Activated CD8-positive, alpha-beta T cell treated with anti-CD3 and anti-CD28 coated beads for 36 hours (primary cell): Measurements from ENCODE around the gene PPT2. TPM values are rescaled to one million over a fixed set of nuclear protein-coding genes. Genes with fewer than 3 reads are reported as not detected.

Experiments used
- ATAC-seq: fragments of 200-7000 bp; cut with Tn5 transposase; one replicate; pipeline ENCODE4 v1.10.0; 2021; ENCODE audit warnings: mild to moderate bottlenecking, moderate library complexity
- CTCF ChIA-PET: fragments of 350-600 bp; sonication (Branson Sonifier 250); formaldehyde crosslinking; loops from one replicate; lab custom pipeline; 2021; ENCODE audit warnings: antibody characterized with exemption; lab: Charles Lee
- POLR2A ChIA-PET: fragments of 350-600 bp; sonication (Branson Sonifier 250); formaldehyde crosslinking; loops from one replicate; lab custom pipeline; 2021; ENCODE audit warnings: antibody characterized with exemption; lab: Charles Lee
- DNase-seq: peaks from one replicate; pipeline ENCODE4 v3.0.0-alpha.2; 2020
- H3K27ac Mint-ChIP-seq: one replicate; pipeline ENCODE4 v1.8.0; 2021; ENCODE audit warnings: mild to moderate bottlenecking, mixed read lengths
- H3K27me3 Mint-ChIP-seq: one replicate; pipeline ENCODE4 v1.8.0; 2021; ENCODE audit warnings: mixed read lengths
- H3K36me3 Mint-ChIP-seq: one replicate; pipeline ENCODE4 v1.8.0; 2021; ENCODE audit warnings: low read depth, mixed read lengths
- H3K4me1 Mint-ChIP-seq: one replicate; pipeline ENCODE4 v1.8.0; 2021; ENCODE audit warnings: low read depth, mixed read lengths
- H3K4me3 Mint-ChIP-seq: one replicate; pipeline ENCODE4 v1.8.0; 2021; ENCODE audit warnings: mild to moderate bottlenecking, moderate library complexity, mixed read lengths
- H3K9me3 Mint-ChIP-seq: one replicate; pipeline ENCODE4 v1.8.0; 2021; ENCODE audit warnings: mixed read lengths
- intact Hi-C: fragments of 100-400 bp; cut with micrococcal nuclease; formaldehyde crosslinking; loops from one replicate; pipeline ENCODE4 v1.10.0; 2022
- total RNA-seq, 2 experiments: library from RNA; stranded (reverse); gene quantifications; one replicate each; pipeline ENCODE4 v1.2.3, GENCODE V29; 2021
- TF ChIP-seq, protein P1 (sequence below): fragments of 200-600 bp; IDR thresholded peaks from one replicate; pipeline ENCODE4 v1.8.0; 2022; ENCODE audit warnings: antibody characterized with exemption, mild to moderate bottlenecking

Gene PPT2
- total RNA-seq, 2 experiments from 2014 or later = 14.4 to 21.7 TPM

DNA sequence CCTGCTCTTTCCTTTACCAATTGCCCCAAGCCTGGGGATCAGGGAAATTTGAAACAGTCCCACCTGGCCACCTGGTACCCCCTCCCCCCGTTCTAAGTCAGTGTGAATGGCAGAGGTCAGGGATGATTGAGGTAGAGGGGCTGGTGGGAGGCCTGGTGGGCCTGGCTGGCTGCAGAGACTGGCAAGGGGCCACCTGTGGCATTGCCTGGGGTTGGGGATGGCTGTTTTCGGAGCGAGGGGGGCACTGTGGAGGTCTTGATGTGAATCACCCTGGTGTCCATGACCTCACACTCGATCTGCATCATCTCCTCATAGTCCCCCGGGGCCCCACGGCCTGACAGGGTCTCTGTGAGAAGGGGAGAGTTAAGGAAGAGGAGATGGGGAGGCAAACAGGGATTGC lies 38.3 kb upstream of the PPT2 start:
- no peak overlapping the region for H3K4me3 Mint-ChIP-seq
- POLR2A ChIA-PET = interaction anchor here (1.4 to 3.7 kb wide), 2 partner anchors 13 kb away, joined by 4 to 23 read pairs; partner anchors contain the start of genes ATF6B and FKBPL
- peaks cover 4% of the 10 kb centered on the region for H3K4me1 Mint-ChIP-seq
- no peak overlapping the region for H3K27ac Mint-ChIP-seq
- H3K9me3 Mint-ChIP-seq = no peaks in the 10 kb centered on the region
- intact Hi-C loops = loop anchor here (5.0 kb wide), 1 partner anchor 42 kb away; no protein-coding TSS in a partner anchor
- peaks cover 12% of the 10 kb centered on the region for H3K36me3 Mint-ChIP-seq
- TF ChIP-seq, protein P1, sequence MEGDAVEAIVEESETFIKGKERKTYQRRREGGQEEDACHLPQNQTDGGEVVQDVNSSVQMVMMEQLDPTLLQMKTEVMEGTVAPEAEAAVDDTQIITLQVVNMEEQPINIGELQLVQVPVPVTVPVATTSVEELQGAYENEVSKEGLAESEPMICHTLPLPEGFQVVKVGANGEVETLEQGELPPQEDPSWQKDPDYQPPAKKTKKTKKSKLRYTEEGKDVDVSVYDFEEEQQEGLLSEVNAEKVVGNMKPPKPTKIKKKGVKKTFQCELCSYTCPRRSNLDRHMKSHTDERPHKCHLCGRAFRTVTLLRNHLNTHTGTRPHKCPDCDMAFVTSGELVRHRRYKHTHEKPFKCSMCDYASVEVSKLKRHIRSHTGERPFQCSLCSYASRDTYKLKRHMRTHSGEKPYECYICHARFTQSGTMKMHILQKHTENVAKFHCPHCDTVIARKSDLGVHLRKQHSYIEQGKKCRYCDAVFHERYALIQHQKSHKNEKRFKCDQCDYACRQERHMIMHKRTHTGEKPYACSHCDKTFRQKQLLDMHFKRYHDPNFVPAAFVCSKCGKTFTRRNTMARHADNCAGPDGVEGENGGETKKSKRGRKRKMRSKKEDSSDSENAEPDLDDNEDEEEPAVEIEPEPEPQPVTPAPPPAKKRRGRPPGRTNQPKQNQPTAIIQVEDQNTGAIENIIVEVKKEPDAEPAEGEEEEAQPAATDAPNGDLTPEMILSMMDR = no peak
- ATAC-seq (no peak), DNase-seq (no peak)
- H3K27me3 Mint-ChIP-seq = no peaks in the 10 kb centered on the region
- CTCF ChIA-PET = interaction anchor here (1.6 to 4.7 kb wide), 3 partner anchors 11 to 13 kb away, joined by 4 to 41 read pairs (median 5); partner anchors contain the start of genes ATF6B and FKBPL

DNA sequence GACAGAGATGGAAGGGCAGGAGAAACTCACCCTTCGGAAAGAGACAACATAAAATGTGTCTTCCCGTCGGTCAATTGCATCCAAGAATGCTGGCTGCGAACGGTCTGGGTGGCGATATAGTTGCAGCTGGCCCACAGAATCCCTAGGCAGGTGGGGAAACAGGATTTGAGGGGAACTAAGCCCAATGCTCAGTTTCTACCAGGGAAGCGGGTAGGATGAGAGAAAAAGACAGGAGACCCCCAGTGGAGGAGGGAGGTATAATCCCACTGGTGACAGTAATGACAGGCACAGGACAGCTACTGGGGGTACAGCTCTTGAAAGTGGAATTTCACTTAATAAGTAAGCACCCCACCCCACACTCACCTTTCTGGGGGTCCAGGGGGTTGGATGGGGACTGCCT lies 37.3 kb upstream of the PPT2 start:
- CTCF ChIA-PET = interaction anchor here (1.0 to 4.7 kb wide), 10 partner anchors 8 to 77 kb away, joined by 3 to 41 read pairs (median 12); partner anchors contain the start of genes ATF6B, EGFL8, FKBPL and GPSM3
- intact Hi-C loops = loop anchor here (5.0 kb wide), 1 partner anchor 41 kb away; no protein-coding TSS in a partner anchor
- no peak overlapping the region for H3K27ac Mint-ChIP-seq
- peaks cover 20% of the 10 kb centered on the region for H3K36me3 Mint-ChIP-seq
- TF ChIP-seq, protein P1 = peak; percentile 37
- no peak for ATAC-seq
- H3K9me3 Mint-ChIP-seq = no peaks in the 10 kb centered on the region
- H3K4me1 Mint-ChIP-seq = peaks cover 4% of the 10 kb centered on the region
- no peak overlapping the region for H3K4me3 Mint-ChIP-seq
- POLR2A ChIA-PET = interaction anchor here (3.7 kb wide), 1 partner anchor 12 kb away, joined by 23 read pairs; the partner anchor contains the start of genes ATF6B and FKBPL
- peak; percentile 37 for DNase-seq
- H3K27me3 Mint-ChIP-seq = no peaks in the 10 kb centered on the region

DNA sequence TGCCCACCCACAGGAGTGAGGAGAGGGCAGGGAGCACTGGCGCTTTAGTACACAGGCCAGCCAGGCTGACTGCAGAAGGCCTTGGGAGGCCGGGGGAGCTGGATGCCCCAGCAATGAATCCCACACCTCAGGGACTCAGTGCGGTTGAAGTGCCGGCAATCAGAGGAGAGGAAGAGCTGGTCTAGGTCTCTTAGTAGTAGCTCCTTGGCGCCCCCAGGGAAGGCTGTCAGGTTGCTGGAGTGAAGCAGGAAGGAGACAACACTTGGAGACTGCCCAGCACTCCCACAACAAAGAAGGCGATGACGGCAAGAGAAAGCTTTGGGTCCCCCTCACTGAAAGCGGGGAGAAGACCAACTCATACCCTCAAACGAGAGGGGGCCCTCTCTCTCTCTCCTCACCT lies 36.5 kb upstream of the PPT2 start:
- no peak overlapping the region for H3K27ac Mint-ChIP-seq
- intact Hi-C loops = loop anchor here (5.0 kb wide), 1 partner anchor 40 kb away; no protein-coding TSS in a partner anchor

DNA sequence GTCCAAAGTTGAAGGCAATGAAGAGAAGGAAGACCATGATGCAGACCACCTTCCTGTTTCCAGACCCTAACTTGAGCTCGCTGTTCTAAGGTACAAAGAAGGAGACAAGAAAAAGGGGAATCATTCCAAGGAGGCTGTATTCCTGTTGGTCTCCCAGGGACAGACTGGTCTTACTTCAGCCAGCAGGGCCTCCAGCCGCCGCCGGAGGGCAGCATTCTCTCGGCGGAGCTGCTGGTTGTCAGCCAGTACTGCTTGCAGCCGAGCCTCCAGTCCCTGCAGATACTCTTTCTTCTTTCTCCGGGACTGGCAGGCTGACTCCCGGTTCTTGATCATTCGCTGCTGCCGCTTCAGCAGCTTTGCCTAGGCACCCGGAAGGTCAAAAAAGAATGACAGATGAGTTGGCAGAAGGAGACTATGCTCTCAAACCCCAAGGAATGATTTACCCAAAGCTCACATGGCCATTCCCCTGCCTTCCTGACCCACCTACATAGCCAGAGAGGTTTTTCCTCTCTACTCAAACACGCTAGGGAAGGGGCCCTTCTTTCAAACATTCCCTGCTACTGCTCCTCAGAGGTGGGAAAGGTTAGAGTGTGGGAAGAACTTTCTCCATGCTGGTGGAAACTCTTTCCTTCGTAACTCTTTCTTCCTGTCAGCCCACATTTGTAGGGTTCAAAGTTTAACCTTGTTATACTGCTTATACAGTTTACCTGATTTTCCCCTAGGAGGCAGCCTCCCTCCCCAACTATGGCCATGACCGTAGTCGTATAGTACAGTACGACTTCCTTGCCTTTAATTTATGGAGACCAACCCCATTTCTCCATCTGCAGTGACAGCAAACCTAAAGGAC lies 34.9 kb upstream of the PPT2 start:
- TF ChIP-seq, protein P1 = peak; percentile 80

More for the DNA sequence above, 36.5 kb upstream of the PPT2 start:
- Mint-ChIP-seq H3K9me3 (no peaks in the 10 kb centered on the region), H3K27me3 (no peaks in the 10 kb centered on the region), H3K4me1 (peaks cover 4% of the 10 kb centered on the region), H3K36me3 (peaks cover 25% of the 10 kb centered on the region), H3K4me3 (no peak overlapping the region)
- ChIA-PET CTCF (interaction anchor here (1.0 to 4.7 kb wide), 13 partner anchors 9 to 77 kb away, joined by 3 to 41 read pairs (median 7); partner anchors contain the start of genes ATF6B, EGFL8, FKBPL and GPSM3), POLR2A (interaction anchor here (1.2 to 3.7 kb wide), 2 partner anchors 9 to 11 kb away, joined by 6 to 23 read pairs; partner anchors contain the start of genes ATF6B, FKBPL and TNXB)
- no peak for ATAC-seq
- DNase-seq = no peak
- TF ChIP-seq, protein P1 = no peak

More for the DNA sequence above, 34.9 kb upstream of the PPT2 start:
- Mint-ChIP-seq H3K4me1 (peaks cover 4% of the 10 kb centered on the region), H3K4me3 (no peak overlapping the region), H3K27me3 (no peaks in the 10 kb centered on the region), H3K36me3 (peaks cover 26% of the 10 kb centered on the region), H3K9me3 (no peaks in the 10 kb centered on the region), H3K27ac (no peak overlapping the region)
- ChIA-PET CTCF (interaction anchor here (0.6 to 4.7 kb wide), 33 partner anchors 9 to 883 kb away, joined by 3 to 41 read pairs (median 5); partner anchors contain the start of genes AGPAT1, ATF6B, EGFL8 and FKBPL), POLR2A (interaction anchor here (1.0 to 3.7 kb wide), 2 partner anchors 9 to 10 kb away, joined by 3 to 23 read pairs; partner anchors contain the start of genes ATF6B and FKBPL)
- DNase-seq (peak; percentile 84), ATAC-seq (peak; percentile 90)
- intact Hi-C loops = loop anchor here (5.0 kb wide), 1 partner anchor 38 kb away; no protein-coding TSS in a partner anchor
